Right lobe of liver (tissue), 4 donors: ENCODE data around the gene UFD1.

Source experiments
- POLR2A ChIP-seq: fragments of 450-650 bp; IDR thresholded peaks from one replicate; pipeline ENCODE4 v1.6.1; 2017; ENCODE audit warnings: antibody characterized with exemption, mild to moderate bottlenecking
- TF ChIP-seq, protein P1 (sequence below), 4 donors: fragments of 200-600 bp in 3 of 4; fragments of 450-650 bp in 1 of 4; IDR thresholded peaks; one replicate each; pipeline versions ENCODE4 v1.5.1 to v1.8.0; 2016 to 2022; ENCODE audit warnings: antibody characterized with exemption in 4 of 4, mild to moderate bottlenecking in 2 of 4
- donor health status: DM: no; HTN: no; CAD: no.
- donor health status: DM: no; HTN: no; CAD: no.
- donor health status: DM: no; HTN: yes; CAD: no.

DNA sequence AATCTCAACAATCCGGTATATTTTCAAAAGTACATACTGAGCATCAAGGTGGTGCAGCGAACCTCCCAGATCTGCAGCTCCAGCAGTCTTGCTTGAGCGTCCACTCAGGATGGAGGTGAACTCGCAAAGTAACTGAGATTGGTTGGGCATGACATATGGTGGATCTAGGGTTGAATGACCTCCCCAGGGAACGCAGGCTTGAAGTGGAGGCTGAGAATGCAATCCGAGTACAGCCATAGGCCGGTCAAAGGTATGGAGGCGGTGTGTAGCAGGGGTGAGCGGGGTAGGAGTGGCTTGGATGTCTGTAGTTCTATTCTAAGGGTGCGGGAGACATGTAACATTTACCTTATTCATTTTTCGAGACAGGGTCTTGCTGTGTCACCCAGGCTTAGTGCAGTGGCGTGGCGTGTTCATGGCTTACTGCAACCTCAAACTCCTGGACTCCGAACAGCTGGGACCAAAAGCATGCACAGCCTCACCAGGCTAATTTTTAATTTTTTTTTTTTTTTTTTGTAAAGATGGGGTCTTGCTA lies 30.9 kb downstream of the UFD1 start:
- TF ChIP-seq, protein P1, sequence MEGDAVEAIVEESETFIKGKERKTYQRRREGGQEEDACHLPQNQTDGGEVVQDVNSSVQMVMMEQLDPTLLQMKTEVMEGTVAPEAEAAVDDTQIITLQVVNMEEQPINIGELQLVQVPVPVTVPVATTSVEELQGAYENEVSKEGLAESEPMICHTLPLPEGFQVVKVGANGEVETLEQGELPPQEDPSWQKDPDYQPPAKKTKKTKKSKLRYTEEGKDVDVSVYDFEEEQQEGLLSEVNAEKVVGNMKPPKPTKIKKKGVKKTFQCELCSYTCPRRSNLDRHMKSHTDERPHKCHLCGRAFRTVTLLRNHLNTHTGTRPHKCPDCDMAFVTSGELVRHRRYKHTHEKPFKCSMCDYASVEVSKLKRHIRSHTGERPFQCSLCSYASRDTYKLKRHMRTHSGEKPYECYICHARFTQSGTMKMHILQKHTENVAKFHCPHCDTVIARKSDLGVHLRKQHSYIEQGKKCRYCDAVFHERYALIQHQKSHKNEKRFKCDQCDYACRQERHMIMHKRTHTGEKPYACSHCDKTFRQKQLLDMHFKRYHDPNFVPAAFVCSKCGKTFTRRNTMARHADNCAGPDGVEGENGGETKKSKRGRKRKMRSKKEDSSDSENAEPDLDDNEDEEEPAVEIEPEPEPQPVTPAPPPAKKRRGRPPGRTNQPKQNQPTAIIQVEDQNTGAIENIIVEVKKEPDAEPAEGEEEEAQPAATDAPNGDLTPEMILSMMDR (IDR thresholded peaks at IDR 0.05) = no peak
- TF ChIP-seq POLR2A = no peak
